ENCODE data around the gene ITPA. TPM values are rescaled to one million over a fixed set of nuclear protein-coding genes. Genes with fewer than 3 reads are reported as not detected.
A peak's percentile ranks its signal among the peaks of the same experiment; 100 is the strongest.

ITPA gene
- total RNA-seq, 2 experiments from 2014 or later: 56.3 to 66.9 TPM

DNA sequence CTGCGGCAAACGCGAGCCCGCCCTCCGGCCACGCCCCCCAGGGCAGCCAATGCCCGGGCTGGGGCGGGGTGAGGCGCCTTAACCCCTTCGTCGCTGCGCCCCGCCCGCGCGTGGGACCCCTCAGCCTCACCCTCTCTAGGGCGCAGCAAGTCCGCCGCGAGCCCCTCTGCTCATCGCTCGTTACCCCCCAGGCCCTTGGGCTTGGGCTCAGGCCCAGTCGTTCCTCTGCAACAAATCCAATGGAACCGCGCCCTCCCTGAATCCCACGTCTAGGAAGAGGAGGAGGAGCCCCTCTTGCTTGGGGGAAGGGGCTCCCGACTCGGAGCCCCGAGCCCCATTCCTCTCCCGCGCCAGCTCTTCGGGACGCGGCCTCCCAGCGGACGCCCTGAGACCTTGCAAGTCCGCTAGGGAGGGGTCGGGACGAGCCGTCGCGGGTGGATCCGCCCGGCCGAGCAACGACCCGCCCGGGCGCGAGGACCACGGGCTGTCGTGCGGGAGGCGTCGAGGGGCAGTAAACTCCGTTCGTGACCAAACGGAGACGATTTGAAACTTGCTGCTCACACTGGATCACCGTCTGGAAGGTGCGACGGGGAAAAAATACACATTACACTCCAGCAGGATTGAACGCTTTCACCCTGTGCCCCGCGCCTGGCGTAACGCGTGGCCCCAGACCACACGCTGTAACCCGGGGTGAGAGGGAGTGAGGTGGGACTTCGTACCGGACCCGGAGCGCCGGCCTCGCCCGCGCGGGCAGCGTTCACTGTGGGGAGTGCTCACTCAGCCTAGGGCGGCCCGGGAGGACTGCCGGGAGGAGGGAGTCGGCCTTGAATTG is 35.5 kb upstream of the ITPA start:
- H3K27me3 Mint-ChIP-seq: peaks cover 17% of the 10 kb centered on the region
- CTCF ChIA-PET: no interaction called here
- DNase-seq (peak; percentile 90), ATAC-seq (peak; percentile 31)
- POLR2A ChIA-PET: interaction anchor here (0.6 to 3.2 kb wide), 2 partner anchors 15 to 595 kb away, joined by 3 to 25 read pairs; partner anchors contain the start of genes FASTKD5 and UBOX5
- no peaks in the 10 kb centered on the region for H3K9me3 Mint-ChIP-seq
- TF ChIP-seq, protein P1, sequence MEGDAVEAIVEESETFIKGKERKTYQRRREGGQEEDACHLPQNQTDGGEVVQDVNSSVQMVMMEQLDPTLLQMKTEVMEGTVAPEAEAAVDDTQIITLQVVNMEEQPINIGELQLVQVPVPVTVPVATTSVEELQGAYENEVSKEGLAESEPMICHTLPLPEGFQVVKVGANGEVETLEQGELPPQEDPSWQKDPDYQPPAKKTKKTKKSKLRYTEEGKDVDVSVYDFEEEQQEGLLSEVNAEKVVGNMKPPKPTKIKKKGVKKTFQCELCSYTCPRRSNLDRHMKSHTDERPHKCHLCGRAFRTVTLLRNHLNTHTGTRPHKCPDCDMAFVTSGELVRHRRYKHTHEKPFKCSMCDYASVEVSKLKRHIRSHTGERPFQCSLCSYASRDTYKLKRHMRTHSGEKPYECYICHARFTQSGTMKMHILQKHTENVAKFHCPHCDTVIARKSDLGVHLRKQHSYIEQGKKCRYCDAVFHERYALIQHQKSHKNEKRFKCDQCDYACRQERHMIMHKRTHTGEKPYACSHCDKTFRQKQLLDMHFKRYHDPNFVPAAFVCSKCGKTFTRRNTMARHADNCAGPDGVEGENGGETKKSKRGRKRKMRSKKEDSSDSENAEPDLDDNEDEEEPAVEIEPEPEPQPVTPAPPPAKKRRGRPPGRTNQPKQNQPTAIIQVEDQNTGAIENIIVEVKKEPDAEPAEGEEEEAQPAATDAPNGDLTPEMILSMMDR (IDR thresholded peaks at IDR 0.05): peak; percentile 17
- H3K4me1 Mint-ChIP-seq (ENCODE audit: low read depth): peaks cover 13% of the 10 kb centered on the region
- intact Hi-C loops (cut with micrococcal nuclease): no loop called here
- H3K27ac Mint-ChIP-seq: no peak overlapping the region
- H3K4me3 Mint-ChIP-seq: peak overlapping the region; percentile 81
- no peaks in the 10 kb centered on the region for H3K36me3 Mint-ChIP-seq (ENCODE audit: low read depth)

DNA sequence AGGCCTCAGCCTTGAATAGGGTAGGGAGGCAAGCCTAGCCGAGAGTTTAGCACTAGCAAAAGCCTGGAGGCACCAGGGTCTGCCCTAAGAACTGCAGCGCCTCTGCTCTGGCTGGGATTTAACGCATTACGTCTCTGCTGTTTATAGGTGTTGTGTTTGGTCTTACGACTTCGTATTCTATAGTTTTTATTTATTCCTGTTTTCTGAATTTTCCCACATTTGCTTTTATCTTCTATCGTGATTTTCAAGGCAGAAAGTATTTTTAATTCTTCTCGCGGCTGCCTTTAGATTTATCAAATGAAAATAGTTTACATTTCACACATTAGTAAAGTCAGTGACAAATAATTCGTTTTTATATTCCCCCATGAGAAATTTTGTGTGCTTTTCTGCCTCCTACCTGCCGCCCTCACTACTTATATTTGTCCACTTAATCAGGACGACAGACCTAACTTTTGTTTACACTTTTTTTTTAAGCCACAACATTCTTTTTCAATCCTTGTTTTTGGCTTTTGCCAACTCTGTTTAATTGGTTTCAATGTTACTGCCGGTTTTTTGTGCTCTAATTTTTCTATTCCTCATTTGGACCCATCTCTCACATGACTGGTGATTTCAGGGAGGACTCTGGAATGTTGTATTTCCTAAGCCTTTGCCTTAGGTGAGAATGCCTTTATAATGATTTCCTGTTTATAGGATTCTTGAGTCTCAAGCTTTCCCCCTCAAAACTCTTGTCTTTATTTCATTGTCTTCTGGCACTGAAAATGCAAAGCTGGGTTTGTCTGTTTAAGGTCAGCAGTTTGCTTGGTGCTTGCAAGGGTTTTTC is 34.6 kb upstream of the ITPA start:
- ChIA-PET POLR2A (interaction anchor here (0.6 kb wide), 1 partner anchor 594 kb away, joined by 3 read pairs; no protein-coding TSS in a partner anchor), CTCF (interaction anchor here (0.9 kb wide), 1 partner anchor 44 kb away, joined by 3 read pairs; no protein-coding TSS in a partner anchor)
- ATAC-seq (no peak), DNase-seq (no peak)
- H3K36me3 Mint-ChIP-seq (ENCODE audit: low read depth): no peaks in the 10 kb centered on the region
- peaks cover 13% of the 10 kb centered on the region for H3K4me1 Mint-ChIP-seq (ENCODE audit: low read depth)
- H3K27ac Mint-ChIP-seq: no peak overlapping the region
- no peaks in the 10 kb centered on the region for H3K9me3 Mint-ChIP-seq
- TF ChIP-seq, protein P1 (IDR thresholded peaks at IDR 0.05): no peak
- peaks cover 13% of the 10 kb centered on the region for H3K27me3 Mint-ChIP-seq
- intact Hi-C loops (cut with micrococcal nuclease): no loop called here
- H3K4me3 Mint-ChIP-seq: peak overlapping the region; percentile 81

DNA sequence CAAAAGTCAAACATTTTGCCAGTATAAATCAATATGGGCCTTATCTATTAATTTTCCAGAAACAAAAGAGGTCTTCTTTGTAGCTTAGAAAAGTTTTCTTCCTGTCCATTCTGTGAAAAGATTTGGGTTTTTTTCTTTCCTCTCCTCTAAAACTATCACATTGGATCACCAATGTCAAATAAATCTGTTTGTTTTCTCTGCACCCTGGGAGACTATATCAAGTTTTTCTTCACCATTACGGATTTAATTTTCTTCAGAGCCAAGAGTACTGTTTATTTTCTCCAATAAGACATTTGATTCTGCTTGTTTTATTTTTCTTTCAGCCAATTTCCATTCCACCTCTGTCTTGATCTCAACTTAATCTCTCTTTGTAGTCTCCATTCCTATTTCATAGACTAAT is 34.0 kb upstream of the ITPA start:
- Mint-ChIP-seq H3K27ac (no peak overlapping the region), H3K36me3 (ENCODE audit: low read depth) (no peaks in the 10 kb centered on the region), H3K27me3 (peaks cover 13% of the 10 kb centered on the region), H3K4me1 (ENCODE audit: low read depth) (peaks cover 13% of the 10 kb centered on the region), H3K9me3 (no peaks in the 10 kb centered on the region), H3K4me3 (no peak overlapping the region)
- CTCF ChIA-PET: interaction anchor here (0.9 kb wide), 1 partner anchor 44 kb away, joined by 3 read pairs; no protein-coding TSS in a partner anchor
- intact Hi-C loops (cut with micrococcal nuclease): no loop called here
- DNase-seq: no peak
- TF ChIP-seq, protein P1 (IDR thresholded peaks at IDR 0.05): no peak
- no peak for ATAC-seq
- POLR2A ChIA-PET: no interaction called here

DNA sequence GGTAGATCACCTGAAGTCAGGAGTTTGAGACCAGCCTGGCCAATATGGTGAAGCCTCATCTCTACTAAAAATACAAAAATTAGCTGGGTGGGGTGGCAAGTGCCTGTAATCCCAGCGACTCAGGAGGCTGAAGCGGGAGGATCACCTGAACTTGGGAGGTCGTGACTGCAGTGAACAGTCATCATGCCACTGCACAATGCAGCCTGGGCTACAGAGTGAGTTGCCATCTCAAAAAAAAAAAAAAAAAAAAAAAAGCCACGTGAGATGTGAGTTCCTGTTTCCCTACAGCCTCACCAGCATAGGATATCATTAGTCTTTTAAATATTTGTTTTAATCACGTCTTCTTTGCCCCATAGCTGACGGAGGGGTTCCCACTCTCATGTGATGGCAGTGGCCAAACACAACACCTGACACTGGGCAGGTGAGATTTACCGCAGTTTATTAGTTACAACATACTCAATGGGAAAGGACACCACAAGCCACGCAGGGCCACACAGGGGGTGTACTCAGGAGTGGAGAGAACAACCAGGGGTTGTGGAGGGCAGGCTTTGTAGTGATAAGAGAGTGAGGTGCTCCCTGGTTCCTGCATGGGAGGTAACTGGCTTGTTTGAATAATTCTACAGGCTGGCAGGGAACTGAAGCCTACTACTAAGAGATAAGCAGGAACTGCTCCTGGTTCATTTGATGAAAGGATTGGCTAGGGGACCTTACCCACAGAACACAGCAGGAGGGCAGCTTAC is 31.4 kb upstream of the ITPA start:
- H3K9me3 Mint-ChIP-seq: no peaks in the 10 kb centered on the region
- CTCF ChIA-PET: no interaction called here
- TF ChIP-seq, protein P1 (IDR thresholded peaks at IDR 0.05): no peak
- no peaks in the 10 kb centered on the region for H3K36me3 Mint-ChIP-seq (ENCODE audit: low read depth)
- DNase-seq (no peak), ATAC-seq (no peak)
- POLR2A ChIA-PET: no interaction called here
- peaks cover 8% of the 10 kb centered on the region for H3K4me1 Mint-ChIP-seq (ENCODE audit: low read depth)
- peaks cover 13% of the 10 kb centered on the region for H3K27me3 Mint-ChIP-seq
- H3K4me3 Mint-ChIP-seq: no peak overlapping the region
- intact Hi-C loops (cut with micrococcal nuclease): no loop called here
- no peak overlapping the region for H3K27ac Mint-ChIP-seq
